ENCODE results near the gene ZDHHC11B. TPM values are rescaled to one million over a fixed set of nuclear protein-coding genes. Genes with fewer than 3 reads are reported as not detected.

ZDHHC11B gene
- total RNA-seq, 1 experiment from 2014 or later, result 3.8 TPM

DNA sequence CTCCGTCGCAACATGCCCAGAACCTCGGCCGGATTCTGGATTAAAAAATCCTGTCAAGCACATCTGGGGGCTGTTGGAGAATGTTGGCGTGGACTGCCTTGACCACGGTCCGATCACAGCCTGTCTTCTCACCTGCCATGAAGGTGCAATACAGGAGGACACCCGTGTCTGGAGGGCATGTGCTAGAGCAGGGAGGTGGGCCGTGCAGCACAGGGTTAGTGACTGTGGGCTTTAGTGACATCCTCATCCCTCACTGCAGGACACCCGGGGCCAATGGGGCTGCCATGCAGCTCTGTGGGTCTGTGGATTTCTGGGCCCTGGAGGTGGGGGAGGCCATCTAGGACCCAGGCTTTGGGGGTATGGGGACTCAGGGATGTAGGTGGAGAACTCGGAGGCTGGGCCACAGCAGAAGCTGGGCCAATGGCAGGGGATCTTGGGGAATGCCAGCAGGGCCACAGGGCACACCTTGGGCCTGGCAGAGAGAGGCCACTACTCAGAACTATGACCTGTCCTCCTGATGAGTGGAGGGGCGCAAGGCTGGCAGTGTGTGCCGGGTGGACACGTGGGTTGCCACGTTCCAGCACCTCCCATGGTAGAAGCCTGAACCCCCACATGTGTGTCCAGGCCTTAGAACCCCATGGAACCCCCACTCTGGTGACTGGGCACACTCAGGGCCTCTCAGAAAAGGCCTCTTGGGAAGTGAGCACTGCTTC is 23.3 kb downstream of the ZDHHC11B start:
- no peaks in the 10 kb centered on the region for H3K9me2 ChIP-seq (ENCODE audit: insufficient read depth)
- no peak for DNase-seq (ENCODE audit: low read depth, low spot score)
- ChIA-PET RAD21 (ENCODE audit: low non-redundant PET in 1 of 2, low total read pairs in 2 of 2, uncharacterized antibody in 2 of 2, unreplicated experiment in 2 of 2) (no interaction called here), CTCF (no interaction called here), POLR2A (no interaction called here)
- H3K4me3 ChIP-seq (replicated peaks in 1 of 2; ENCODE audit: low read depth in 1 of 2, low read length in 2 of 2), result no peak overlapping the region
- H3K4me1 ChIP-seq (ENCODE audit: control insufficient read depth in 1 of 2, insufficient read depth in 2 of 2, low read length in 2 of 2), result no peaks in the 10 kb centered on the region
- H4K20me1 ChIP-seq (ENCODE audit: insufficient read depth), result no peaks in the 10 kb centered on the region
- no peak overlapping the region for H3K27ac ChIP-seq (ENCODE audit: low read depth, low read length)
- no peaks in the 10 kb centered on the region for H3K9me3 ChIP-seq (ENCODE audit: control insufficient read depth in 1 of 2, insufficient read depth in 1 of 2, low read depth in 1 of 2, low read length in 2 of 2)
- no peaks in the 10 kb centered on the region for H3K27me3 ChIP-seq (ENCODE audit: insufficient read depth, low read length)
- H2AFZ ChIP-seq (ENCODE audit: low read depth, low read length, poor library complexity, severe bottlenecking), result no peak overlapping the region
- H3K36me3 ChIP-seq (ENCODE audit: control insufficient read depth in 1 of 2, insufficient read depth in 2 of 2, low read length in 2 of 2), result no peaks in the 10 kb centered on the region
- H3K9ac ChIP-seq (ENCODE audit: low read length), result no peak overlapping the region
- TF ChIP-seq, protein P1, sequence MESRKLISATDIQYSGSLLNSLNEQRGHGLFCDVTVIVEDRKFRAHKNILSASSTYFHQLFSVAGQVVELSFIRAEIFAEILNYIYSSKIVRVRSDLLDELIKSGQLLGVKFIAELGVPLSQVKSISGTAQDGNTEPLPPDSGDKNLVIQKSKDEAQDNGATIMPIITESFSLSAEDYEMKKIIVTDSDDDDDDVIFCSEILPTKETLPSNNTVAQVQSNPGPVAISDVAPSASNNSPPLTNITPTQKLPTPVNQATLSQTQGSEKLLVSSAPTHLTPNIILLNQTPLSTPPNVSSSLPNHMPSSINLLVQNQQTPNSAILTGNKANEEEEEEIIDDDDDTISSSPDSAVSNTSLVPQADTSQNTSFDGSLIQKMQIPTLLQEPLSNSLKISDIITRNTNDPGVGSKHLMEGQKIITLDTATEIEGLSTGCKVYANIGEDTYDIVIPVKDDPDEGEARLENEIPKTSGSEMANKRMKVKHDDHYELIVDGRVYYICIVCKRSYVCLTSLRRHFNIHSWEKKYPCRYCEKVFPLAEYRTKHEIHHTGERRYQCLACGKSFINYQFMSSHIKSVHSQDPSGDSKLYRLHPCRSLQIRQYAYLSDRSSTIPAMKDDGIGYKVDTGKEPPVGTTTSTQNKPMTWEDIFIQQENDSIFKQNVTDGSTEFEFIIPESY (IDR thresholded peaks at IDR 0.05; ENCODE audit: extremely low read depth, insufficient replicate concordance, low read length), result no peak
- TF ChIP-seq ZFX (IDR thresholded peaks at IDR 0.05) (no peak), TCF7L2 (IDR thresholded peaks at IDR 0.05; ENCODE audit: borderline replicate concordance, extremely low read depth, insufficient read depth, insufficient read length) (no peak), EZH2 (IDR thresholded peaks at IDR 0.05) (no peak), SRF (IDR thresholded peaks at IDR 0.05; ENCODE audit: low read depth) (no peak), FOSL1 (IDR thresholded peaks at IDR 0.05; ENCODE audit: low read depth) (no peak), CEBPB (IDR thresholded peaks at IDR 0.05; ENCODE audit: low read depth) (no peak), EGR1 (IDR thresholded peaks at IDR 0.05; ENCODE audit: low read depth) (no peak), SIN3A (IDR thresholded peaks at IDR 0.05; ENCODE audit: low read depth) (no peak), RAD21 (IDR thresholded peaks at IDR 0.05; ENCODE audit: low read depth) (no peak), SP1 (IDR thresholded peaks at IDR 0.05; ENCODE audit: low read depth) (no peak), POLR2A (IDR thresholded peaks at IDR 0.05; ENCODE audit: borderline replicate concordance, extremely low read depth, insufficient read depth, insufficient read length) (no peak), ZNF274 (IDR thresholded peaks at IDR 0.05; ENCODE audit: low read depth, low read length) (no peak), POLR2AphosphoS5 (IDR thresholded peaks at IDR 0.05; ENCODE audit: low read depth, low read length) (no peak), CBX3 (IDR thresholded peaks at IDR 0.05; ENCODE audit: low read depth) (no peak)
- TF ChIP-seq, protein P2, sequence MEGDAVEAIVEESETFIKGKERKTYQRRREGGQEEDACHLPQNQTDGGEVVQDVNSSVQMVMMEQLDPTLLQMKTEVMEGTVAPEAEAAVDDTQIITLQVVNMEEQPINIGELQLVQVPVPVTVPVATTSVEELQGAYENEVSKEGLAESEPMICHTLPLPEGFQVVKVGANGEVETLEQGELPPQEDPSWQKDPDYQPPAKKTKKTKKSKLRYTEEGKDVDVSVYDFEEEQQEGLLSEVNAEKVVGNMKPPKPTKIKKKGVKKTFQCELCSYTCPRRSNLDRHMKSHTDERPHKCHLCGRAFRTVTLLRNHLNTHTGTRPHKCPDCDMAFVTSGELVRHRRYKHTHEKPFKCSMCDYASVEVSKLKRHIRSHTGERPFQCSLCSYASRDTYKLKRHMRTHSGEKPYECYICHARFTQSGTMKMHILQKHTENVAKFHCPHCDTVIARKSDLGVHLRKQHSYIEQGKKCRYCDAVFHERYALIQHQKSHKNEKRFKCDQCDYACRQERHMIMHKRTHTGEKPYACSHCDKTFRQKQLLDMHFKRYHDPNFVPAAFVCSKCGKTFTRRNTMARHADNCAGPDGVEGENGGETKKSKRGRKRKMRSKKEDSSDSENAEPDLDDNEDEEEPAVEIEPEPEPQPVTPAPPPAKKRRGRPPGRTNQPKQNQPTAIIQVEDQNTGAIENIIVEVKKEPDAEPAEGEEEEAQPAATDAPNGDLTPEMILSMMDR (IDR thresholded peaks at IDR 0.05 in 2 of 3, conservative IDR thresholded peaks at IDR 0.05 in 1 of 3; ENCODE audit: borderline replicate concordance in 1 of 3, insufficient read depth in 1 of 3, low read depth in 2 of 3, low read length in 2 of 3), result no peak
- TF ChIP-seq, protein P3, sequence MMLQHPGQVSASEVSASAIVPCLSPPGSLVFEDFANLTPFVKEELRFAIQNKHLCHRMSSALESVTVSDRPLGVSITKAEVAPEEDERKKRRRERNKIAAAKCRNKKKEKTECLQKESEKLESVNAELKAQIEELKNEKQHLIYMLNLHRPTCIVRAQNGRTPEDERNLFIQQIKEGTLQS (IDR thresholded peaks at IDR 0.05), result no peak
- no peaks in the 10 kb centered on the region for H3K79me2 ChIP-seq (ENCODE audit: insufficient read depth, low read length)
- no TSS peak for BruUV-seq (replicated peaks)
- no peak overlapping the region for H3K4me2 ChIP-seq (ENCODE audit: low read length)
- no peak for ATAC-seq
- intact Hi-C loops (cut with micrococcal nuclease), result no loop called here

All from HCT116 (cell line).